Measurements from ENCODE around the gene SPATA4. TPM values are rescaled to one million over a fixed set of nuclear protein-coding genes. Genes with fewer than 3 reads are reported as not detected.

SPATA4 gene
- total and polyA plus RNA-seq, 2 donors (not counting 3 experiments of a cell fraction or from before 2014, with no cell fraction given) = not detected

DNA sequence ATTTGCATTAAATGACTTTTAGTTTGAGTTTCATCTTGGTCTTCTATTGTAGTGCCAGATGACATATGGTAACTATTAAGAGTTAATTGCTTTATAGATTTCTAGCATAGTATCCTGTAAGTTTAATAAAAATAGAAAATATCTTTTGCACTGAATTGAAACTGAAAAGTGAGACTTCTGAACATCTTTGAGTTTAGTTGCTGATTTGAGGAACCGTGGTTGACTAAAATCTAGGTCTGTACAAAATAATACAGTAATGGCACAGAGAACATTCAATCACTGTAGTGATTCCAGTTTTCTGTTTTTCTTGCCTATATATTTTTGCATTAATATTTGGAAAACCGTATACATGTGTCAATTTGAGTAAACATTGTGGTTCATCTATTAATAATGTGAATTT lies 60.7 kb downstream of the SPATA4 start:
- Histone ChIP-seq H4K20me1 (replicated peaks; ENCODE audit: control insufficient read depth, extremely low read depth, insufficient read depth, low read length) (no peaks in the 10 kb centered on the region), H3K79me2 (ENCODE audit: control insufficient read depth, insufficient read depth, low read length) (no peaks in the 10 kb centered on the region), H3K4me1 (ENCODE audit: control insufficient read depth, extremely low read depth, insufficient read depth, low read length) (no peaks in the 10 kb centered on the region), H3K27me3 (ENCODE audit: control insufficient read depth in 2 of 2, insufficient read depth in 2 of 2, low read length in 2 of 2) (no peaks in the 10 kb centered on the region), H3K27ac (ENCODE audit: insufficient read depth, low read depth, low read length) (no peak overlapping the region), H3K9me1 (replicated peaks; ENCODE audit: control insufficient read depth, extremely low read depth, insufficient read depth, low read length) (no peaks in the 10 kb centered on the region), H2AFZ (ENCODE audit: low read depth, low read length) (no peak overlapping the region), H3K4me2 (ENCODE audit: insufficient read depth, low read length) (no peak overlapping the region), H3K36me3 (ENCODE audit: control insufficient read depth in 2 of 2, extremely low read depth in 1 of 2, insufficient read depth in 2 of 2, low read length in 2 of 2) (no peaks in the 10 kb centered on the region), H3K9ac (replicated peaks; ENCODE audit: extremely low read depth, insufficient read depth, low read length) (no peak overlapping the region), H3K4me3 (replicated peaks in 1 of 3; ENCODE audit: insufficient read depth in 1 of 3, low read depth in 1 of 3, low read length in 3 of 3) (no peak overlapping the region), H3K9me3 (replicated peaks; ENCODE audit: control insufficient read depth, insufficient read depth, low read length) (no peaks in the 10 kb centered on the region)
- CTCF ChIA-PET = no interaction called here
- BruUV-seq (replicated peaks) = no TSS peak
- no peak for FAIRE-seq
- dilution Hi-C loops (cut with MboI; ENCODE audit: extremely low pct_ligation_motif_present, low sequenced_read_pairs) = no loop called here
- DNase-seq (ENCODE audit: low read depth, low spot score) = no peak
- intact Hi-C loops (cut with micrococcal nuclease) = no loop called here
- POLR2A ChIA-PET = no interaction called here
- TF ChIP-seq MYC (IDR thresholded peaks at IDR 0.05; ENCODE audit: low read depth, low read length) = no peak
- no peak for TF ChIP-seq FOS (IDR thresholded peaks at IDR 0.05; ENCODE audit: borderline replicate concordance, insufficient read depth, low read length)
- TF ChIP-seq, protein P1, sequence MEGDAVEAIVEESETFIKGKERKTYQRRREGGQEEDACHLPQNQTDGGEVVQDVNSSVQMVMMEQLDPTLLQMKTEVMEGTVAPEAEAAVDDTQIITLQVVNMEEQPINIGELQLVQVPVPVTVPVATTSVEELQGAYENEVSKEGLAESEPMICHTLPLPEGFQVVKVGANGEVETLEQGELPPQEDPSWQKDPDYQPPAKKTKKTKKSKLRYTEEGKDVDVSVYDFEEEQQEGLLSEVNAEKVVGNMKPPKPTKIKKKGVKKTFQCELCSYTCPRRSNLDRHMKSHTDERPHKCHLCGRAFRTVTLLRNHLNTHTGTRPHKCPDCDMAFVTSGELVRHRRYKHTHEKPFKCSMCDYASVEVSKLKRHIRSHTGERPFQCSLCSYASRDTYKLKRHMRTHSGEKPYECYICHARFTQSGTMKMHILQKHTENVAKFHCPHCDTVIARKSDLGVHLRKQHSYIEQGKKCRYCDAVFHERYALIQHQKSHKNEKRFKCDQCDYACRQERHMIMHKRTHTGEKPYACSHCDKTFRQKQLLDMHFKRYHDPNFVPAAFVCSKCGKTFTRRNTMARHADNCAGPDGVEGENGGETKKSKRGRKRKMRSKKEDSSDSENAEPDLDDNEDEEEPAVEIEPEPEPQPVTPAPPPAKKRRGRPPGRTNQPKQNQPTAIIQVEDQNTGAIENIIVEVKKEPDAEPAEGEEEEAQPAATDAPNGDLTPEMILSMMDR (IDR thresholded peaks at IDR 0.05; ENCODE audit: extremely low read depth in 1 of 2, insufficient read depth in 1 of 2, low read depth in 1 of 2, low read length in 2 of 2) = no peak
- no peak for TF ChIP-seq JUN (IDR thresholded peaks at IDR 0.05; ENCODE audit: borderline replicate concordance, insufficient read depth, insufficient read length, low read depth)
- TF ChIP-seq POLR2AphosphoS5 (IDR thresholded peaks at IDR 0.05; ENCODE audit: insufficient read depth, low read depth, low read length) = no peak
- no peak for TF ChIP-seq GATA2 (IDR thresholded peaks at IDR 0.05; ENCODE audit: insufficient read depth, insufficient read length, low read depth, low read length)
- no peak for TF ChIP-seq POLR2A (IDR thresholded peaks at IDR 0.05; ENCODE audit: low read depth, low read length)
- TF ChIP-seq, protein P2, sequence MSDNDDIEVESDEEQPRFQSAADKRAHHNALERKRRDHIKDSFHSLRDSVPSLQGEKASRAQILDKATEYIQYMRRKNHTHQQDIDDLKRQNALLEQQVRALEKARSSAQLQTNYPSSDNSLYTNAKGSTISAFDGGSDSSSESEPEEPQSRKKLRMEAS (IDR thresholded peaks at IDR 0.05; ENCODE audit: insufficient read depth, insufficient read length) = no peak
- TF ChIP-seq EZH2 (IDR thresholded peaks at IDR 0.05; ENCODE audit: borderline replicate concordance, low read depth, low read length, severe bottlenecking) = no peak

Other genes starting within 250 kb of the SPATA4 start
- 0.42 TPM in 1 of 2 replicates, not detected in the other for gene WDR17, start 129.7 kb downstream of the SPATA4 start, total RNA-seq
- gene WDR17, start 129.7 kb downstream of the SPATA4 start, polyA plus RNA-seq = 0.05 and 0.07 TPM in 2 replicates
- not detected in 2 replicates for gene ASB5, start 73.6 kb upstream of the SPATA4 start, total RNA-seq
- not detected in 2 replicates for gene ASB5, start 73.6 kb upstream of the SPATA4 start, polyA plus RNA-seq
- gene SPCS3, start 124.4 kb upstream of the SPATA4 start, total RNA-seq = 179 and 183 TPM in 2 replicates
- 25.4 and 36.4 TPM in 2 replicates for gene SPCS3, start 124.4 kb upstream of the SPATA4 start, polyA plus RNA-seq

Data from endothelial cell of umbilical vein (primary cell).